ENCODE results near the gene FANCE.
A peak's percentile ranks its signal among the peaks of the same experiment; 100 is the strongest.
"Not testable (repeated sequence)": the region's sequence is repeated elsewhere in the genome, so short reads cannot be mapped to it uniquely, and the experiment has no call there.

FANCE gene

GRCh38 chr6:35496841-35497570, 44.9 kb downstream of the FANCE start, which contains the start of gene TEAD3:
TEAD3 (minus strand) TSS chr6:35497079.
- peak in 1 of 2 donors; percentile 7 for DNase-seq (ENCODE audit: low read depth in 2 of 2, low spot score in 1 of 2)

- no peak for DNase-seq (ENCODE audit: low read depth in 2 of 2, low spot score in 1 of 2)
Observed at GRCh38 chr6:35497571-35498421, 45.7 kb downstream of the FANCE start.

DNA sequence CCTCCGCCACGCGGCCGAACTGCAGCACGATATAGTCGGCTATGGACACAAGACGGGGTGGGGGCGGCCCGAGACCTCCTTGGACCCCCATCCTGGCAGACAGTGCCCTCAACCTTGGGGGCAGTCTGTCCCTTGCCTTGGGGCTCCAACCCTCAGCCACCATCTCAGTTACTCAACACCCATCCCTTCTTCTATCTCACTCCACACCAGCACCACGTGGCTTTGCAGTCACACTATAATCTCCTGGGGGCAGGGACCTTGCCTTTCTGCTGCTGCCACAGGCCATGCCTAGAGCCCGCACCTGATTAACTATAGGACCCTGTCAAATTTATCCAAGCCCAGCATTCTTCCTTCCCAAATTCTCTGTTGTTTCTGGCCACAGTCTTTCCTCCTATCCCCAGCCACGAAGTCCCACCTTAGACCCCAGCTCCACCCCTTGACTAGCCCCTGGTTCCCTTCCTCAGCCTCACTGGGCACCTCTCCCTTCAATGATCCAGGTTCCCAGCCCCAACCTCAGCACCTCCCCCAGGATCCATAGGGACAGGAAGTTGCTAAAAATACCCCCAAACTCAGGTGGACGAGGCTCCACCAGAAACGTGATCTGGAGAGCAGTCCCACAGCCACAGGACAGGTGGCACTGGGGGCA, 46.4 kb downstream of the FANCE start:
- no peak for DNase-seq (ENCODE audit: low read depth in 2 of 2, low spot score in 1 of 2)

DNA sequence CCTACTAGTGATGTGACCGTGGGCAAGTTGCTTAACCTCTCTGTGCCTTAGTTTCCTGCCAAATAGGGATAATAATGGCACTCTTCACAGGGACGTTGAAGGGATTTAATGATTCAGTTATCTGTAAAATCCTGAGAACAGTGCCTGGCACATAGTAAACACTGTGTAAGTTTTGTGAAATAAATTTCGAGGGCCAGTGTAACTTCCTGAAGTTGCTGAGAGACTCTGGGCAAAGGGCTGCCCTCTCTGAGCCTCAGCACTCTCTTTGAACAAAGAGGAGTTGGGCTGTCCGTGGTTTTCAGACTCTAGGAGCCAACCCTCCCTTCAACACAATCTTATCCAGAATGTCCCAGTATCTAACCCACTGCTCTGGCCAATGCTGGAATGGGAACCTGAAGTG, 47.2 kb downstream of the FANCE start:
- no peak for DNase-seq (ENCODE audit: low read depth in 2 of 2, low spot score in 1 of 2)

- DNase-seq (ENCODE audit: low read depth in 2 of 2, low spot score in 1 of 2) = no peak
Observed at GRCh38 chr6:35500782-35501181, 48.6 kb downstream of the FANCE start.

DNA sequence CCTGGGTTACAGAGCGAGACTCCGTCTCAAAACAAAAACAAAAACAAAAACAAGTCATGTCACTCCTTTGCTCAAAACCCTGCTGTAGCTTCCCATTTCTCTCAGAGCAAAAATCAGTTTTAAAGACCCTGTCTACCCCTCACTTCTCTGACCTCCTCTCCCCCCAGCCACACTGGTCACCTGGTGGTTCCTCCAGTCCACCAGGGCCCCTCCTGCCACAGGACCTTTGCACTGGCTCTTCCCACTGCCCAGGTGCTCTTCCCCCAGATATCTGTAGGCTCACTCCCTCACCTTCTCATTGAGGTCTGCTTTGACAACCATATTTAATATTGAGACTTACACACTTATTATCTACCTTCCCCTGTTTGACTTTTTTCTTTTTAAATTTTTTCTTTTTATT, 49.6 kb downstream of the FANCE start:
- DNase-seq (ENCODE audit: low read depth in 2 of 2, low spot score in 1 of 2) = no peak

DNA sequence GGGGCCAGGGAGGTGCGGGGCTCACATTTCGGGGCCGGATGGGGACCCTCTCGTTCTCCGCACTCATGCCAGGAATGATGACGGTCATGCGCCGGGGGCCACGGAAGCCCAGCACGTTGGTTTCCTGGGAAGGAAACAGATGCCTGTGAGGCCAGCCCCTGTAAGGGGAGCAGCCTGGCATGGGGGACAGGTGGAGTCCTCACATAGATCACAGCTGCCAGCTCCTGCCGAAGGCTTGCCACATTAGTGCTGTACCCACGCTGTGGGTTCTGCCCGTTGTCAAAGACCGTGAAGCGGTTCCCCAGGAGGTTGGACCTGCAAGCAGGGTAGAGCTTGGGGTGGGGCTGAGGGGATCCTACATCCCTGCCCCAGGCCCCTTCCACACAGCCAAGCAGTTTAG, 51.4 kb downstream of the FANCE start:
- no peak for DNase-seq (ENCODE audit: low read depth in 2 of 2, low spot score in 1 of 2)

DNA sequence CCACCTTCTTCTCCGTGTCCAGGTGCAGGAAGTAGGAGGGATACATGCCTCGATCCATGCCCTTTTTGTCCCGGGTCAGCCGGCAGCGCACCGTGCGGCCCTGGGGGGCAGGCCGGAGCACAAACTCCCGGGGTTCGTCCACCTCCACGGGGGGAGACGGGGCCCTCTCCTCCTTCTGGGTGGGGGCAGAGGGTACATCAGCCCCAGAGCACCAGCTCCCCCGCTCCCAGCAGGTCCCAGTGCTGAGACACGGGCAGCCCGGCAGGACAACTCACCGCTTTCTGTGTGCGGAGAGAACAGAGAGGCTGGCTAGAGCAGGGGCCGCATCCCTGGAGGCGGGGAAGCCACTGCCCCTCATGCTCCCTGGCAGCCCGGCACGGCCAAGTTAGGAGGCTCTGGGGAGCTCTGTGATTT, 53.9 kb downstream of the FANCE start:
- DNase-seq (ENCODE audit: low read depth in 2 of 2, low spot score in 1 of 2) = no peak

- DNase-seq (ENCODE audit: low read depth in 2 of 2, low spot score in 1 of 2) = no peak
Observed at GRCh38 chr6:35506536-35506935, 54.4 kb downstream of the FANCE start.

DNA sequence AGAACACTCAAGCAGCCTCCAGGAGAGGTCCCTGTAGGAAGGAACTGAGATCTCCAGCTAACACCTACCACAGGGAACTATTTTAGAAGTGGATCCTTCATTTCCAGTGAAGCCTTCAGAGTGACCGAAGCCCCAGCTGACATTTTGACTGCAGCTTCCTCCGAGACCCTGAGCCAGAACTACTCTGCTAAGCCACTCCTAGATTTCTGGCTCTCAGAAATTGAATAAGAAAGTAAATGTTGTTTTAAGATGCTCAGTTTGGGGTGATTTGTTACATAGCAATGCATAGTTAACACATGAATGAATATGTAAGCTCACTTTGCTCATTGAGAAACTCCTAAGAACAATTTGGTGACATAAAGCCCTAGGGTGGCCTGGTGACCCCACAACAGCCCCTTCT, 55.1 kb downstream of the FANCE start:
- no peak for DNase-seq (ENCODE audit: low read depth in 2 of 2, low spot score in 1 of 2)

- no peak for DNase-seq (ENCODE audit: low read depth in 2 of 2, low spot score in 1 of 2)
Observed at GRCh38 chr6:35508027-35508426, 55.9 kb downstream of the FANCE start.

DNA sequence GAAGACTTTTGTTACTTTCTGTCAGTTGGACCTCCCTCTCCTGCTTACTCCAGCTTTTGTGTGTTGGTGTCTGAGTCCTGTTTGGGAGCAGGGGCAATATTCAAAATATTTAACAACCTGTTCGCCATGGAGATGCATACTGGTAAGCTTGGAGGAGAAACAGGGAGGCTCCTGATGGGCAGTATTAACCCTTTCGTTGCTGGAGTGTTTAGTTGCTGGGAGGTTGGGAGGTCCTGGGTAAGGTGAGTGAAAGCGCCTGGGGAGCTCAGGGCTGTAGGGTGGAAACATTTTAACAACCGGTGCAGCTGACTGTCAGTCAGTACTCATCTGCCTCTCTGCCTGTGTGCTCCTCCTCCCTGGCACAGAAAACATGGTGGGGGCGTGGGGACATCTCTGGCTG, 56.4 kb downstream of the FANCE start:
- no peak for DNase-seq (ENCODE audit: low read depth in 2 of 2, low spot score in 1 of 2)

- DNase-seq (ENCODE audit: low read depth in 2 of 2, low spot score in 1 of 2) = no peak
Observed at GRCh38 chr6:35510916-35511561, 58.9 kb downstream of the FANCE start.

- DNase-seq (ENCODE audit: low read depth in 2 of 2, low spot score in 1 of 2) = no peak
Observed at GRCh38 chr6:35511562-35511941, 59.4 kb downstream of the FANCE start.

DNA sequence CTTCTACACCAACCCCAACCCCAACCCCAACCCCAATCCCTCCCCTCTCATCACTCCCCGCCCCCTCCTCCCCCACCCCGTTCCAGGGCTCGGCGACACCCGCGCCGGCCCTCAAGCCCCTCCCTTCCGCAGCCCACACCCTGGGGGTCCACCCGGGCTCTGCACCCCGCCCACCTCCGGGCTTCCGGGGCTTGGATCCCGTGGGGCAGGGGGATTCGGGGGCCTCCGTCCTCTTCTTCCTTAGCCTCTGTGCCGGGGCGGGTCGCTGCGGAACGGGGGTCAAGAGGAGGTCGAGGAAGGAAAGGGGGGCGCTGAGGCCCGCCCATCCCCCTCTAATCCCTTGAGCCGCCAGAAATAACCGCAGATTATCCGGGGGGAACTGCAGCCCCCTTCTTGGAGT, 59.9 kb downstream of the FANCE start:
- no peak for DNase-seq (ENCODE audit: low read depth in 2 of 2, low spot score in 1 of 2)

GRCh38 chr6:35512740-35513139, 60.6 kb downstream of the FANCE start, which contains the start of gene TULP1:
TULP1 (minus strand) TSS chr6:35512896; CDS start chr6:35512858, 38 bp downstream.
- DNase-seq (ENCODE audit: low read depth in 2 of 2, low spot score in 1 of 2) = no peak

DNA sequence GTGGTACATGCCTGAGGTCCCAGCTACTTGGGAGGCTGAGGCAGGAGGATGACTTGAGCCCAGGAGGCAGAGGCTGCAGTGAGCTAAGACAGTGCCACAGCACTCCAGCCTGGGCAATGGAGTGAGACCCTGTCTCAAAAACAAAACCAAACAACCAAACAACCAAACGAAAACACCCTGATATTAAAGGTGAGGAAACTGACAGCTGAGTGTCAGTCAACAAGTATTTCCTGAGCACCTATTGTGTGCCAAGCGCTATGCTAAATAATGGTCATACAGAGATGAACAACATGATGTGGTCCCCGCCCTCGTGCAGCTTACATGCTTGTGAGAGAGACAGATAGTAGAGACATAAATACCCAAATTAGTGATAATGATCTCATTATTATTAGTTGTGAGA, 62.4 kb downstream of the FANCE start:
- no peak for DNase-seq (ENCODE audit: low read depth in 2 of 2, low spot score in 1 of 2)

GRCh38 chr6:35515939-35516338, 63.8 kb downstream of the FANCE start:
- DNase-seq (ENCODE audit: low read depth in 2 of 2, low spot score in 1 of 2) = not testable (repeated sequence)
